ENCODE results near the gene MCF2L2. TPM values are rescaled to one million over a fixed set of nuclear protein-coding genes. Genes with fewer than 3 reads are reported as not detected.

The MCF2L2 gene
- total and polyA plus RNA-seq, 9 of the 15 experiments (the other 6 are each of a cell fraction or from before 2014, with no cell fraction given) = 0.56 to 4.2 (median 3.0) TPM

DNA sequence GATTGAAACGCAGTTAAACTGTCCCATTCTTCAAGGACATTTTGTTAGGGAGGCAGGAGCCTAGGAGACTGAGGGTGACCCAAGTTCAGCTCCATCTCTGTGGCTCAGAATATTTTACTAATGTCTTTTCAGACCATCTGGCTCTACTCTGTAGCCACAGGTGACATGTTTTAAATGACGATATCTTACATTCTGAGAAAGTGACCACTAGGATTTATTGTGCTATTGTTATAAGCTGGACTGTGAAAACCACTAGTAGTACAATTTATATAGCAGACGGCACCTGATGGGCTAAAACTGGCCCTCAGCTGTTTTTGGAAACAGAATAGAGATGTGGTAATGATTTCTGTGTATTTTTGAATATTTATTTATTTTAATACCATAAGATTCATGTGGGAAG is 55.5 kb downstream of the MCF2L2 start:
- no peak for DNase-seq (ENCODE audit: extremely low read depth in 1 of 4, low spot score in 3 of 4)
- no peaks in the 10 kb centered on the region for H3K79me2 ChIP-seq (ENCODE audit: control insufficient read depth, insufficient read depth, low read length)
- WGBS (ENCODE audit: insufficient coverage, low coverage, missing lambda C conversion rate) = 74% methylated on average over 3 of the region's 3 CpGs
- no peak overlapping the region for H3K27ac ChIP-seq (ENCODE audit: extremely low read depth, low read depth, low read length)
- H2AFZ ChIP-seq (ENCODE audit: low read depth, low read length) = no peak overlapping the region
- no peak overlapping the region for H3K4me3 ChIP-seq
- H3K4me2 ChIP-seq (ENCODE audit: insufficient read depth, low read length) = no peak overlapping the region
- H3K9me1 ChIP-seq (ENCODE audit: control insufficient read depth, insufficient read depth, low read length) = no peaks in the 10 kb centered on the region
- no peaks in the 10 kb centered on the region for H3K9me3 ChIP-seq (replicated peaks; ENCODE audit: control insufficient read depth, insufficient read depth, low read depth, low read length)
- BruUV-seq (replicated peaks) = no TSS peak
- no peak overlapping the region for H3K9ac ChIP-seq (ENCODE audit: insufficient read depth in 1 of 2, low read depth in 2 of 2, low read length in 2 of 2)
- no peak for ATAC-seq
- H4K20me1 ChIP-seq (replicated peaks; ENCODE audit: control insufficient read depth, insufficient read depth, low read length) = no peaks in the 10 kb centered on the region
- POLR2A ChIA-PET = no interaction called here
- no peaks in the 10 kb centered on the region for H3K27me3 ChIP-seq (ENCODE audit: control insufficient read depth in 2 of 2, insufficient read depth in 2 of 2, low read length in 2 of 2)
- no peak for FAIRE-seq
- in situ Hi-C loops (cut with MboI) = no loop called here
- no peaks in the 10 kb centered on the region; the same call in 2 of the 3 replicates for H3K36me3 ChIP-seq (ENCODE audit: control insufficient read depth, insufficient read depth, low read length)
- intact Hi-C loops (cut with micrococcal nuclease) = no loop called here
- peaks cover 4 to 32% of the 10 kb centered on the region in 2 experiments; a peak in 4 of 5 replicates for H3K4me1 ChIP-seq (replicated peaks in 1 of 2; ENCODE audit: control insufficient read depth in 2 of 2, insufficient read depth in 2 of 2, low read length in 2 of 2)
- CTCF ChIA-PET (ENCODE audit: low intra/inter-chr PET ratio) = no interaction called here
- TF ChIP-seq, protein P1, sequence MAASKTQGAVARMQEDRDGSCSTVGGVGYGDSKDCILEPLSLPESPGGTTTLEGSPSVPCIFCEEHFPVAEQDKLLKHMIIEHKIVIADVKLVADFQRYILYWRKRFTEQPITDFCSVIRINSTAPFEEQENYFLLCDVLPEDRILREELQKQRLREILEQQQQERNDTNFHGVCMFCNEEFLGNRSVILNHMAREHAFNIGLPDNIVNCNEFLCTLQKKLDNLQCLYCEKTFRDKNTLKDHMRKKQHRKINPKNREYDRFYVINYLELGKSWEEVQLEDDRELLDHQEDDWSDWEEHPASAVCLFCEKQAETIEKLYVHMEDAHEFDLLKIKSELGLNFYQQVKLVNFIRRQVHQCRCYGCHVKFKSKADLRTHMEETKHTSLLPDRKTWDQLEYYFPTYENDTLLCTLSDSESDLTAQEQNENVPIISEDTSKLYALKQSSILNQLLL (CRISPR knock-in tag; IDR thresholded peaks at IDR 0.05; ENCODE audit: borderline replicate concordance) = no peak
- TF ChIP-seq SP1 (CRISPR knock-in tag; IDR thresholded peaks at IDR 0.05) = no peak
- TF ChIP-seq, protein P2, sequence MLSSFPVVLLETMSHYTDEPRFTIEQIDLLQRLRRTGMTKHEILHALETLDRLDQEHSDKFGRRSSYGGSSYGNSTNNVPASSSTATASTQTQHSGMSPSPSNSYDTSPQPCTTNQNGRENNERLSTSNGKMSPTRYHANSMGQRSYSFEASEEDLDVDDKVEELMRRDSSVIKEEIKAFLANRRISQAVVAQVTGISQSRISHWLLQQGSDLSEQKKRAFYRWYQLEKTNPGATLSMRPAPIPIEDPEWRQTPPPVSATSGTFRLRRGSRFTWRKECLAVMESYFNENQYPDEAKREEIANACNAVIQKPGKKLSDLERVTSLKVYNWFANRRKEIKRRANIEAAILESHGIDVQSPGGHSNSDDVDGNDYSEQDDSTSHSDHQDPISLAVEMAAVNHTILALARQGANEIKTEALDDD (IDR thresholded peaks at IDR 0.05) = no peak
- no peak for TF ChIP-seq FOXM1 (IDR thresholded peaks at IDR 0.05; ENCODE audit: low read depth)
- no peak for TF ChIP-seq FOXM1 (CRISPR knock-in tag; IDR thresholded peaks at IDR 0.05; ENCODE audit: low read depth)
- TF ChIP-seq ZNF253 (CRISPR knock-in tag; conservative IDR thresholded peaks at IDR 0.05) = no peak
- TF ChIP-seq ZNF766 (CRISPR knock-in tag; conservative IDR thresholded peaks at IDR 0.05) = no peak
- TF ChIP-seq U2AF1 (optimal IDR thresholded peaks at IDR 0.05; ENCODE audit: low read depth, low read length) = no peak
- TF ChIP-seq ELF1 (tag; IDR thresholded peaks at IDR 0.05) = no peak
- TF ChIP-seq ZNF778 (CRISPR knock-in tag; IDR thresholded peaks at IDR 0.05) = no peak
- no peak for TF ChIP-seq PATZ1 (CRISPR knock-in tag; IDR thresholded peaks at IDR 0.05; ENCODE audit: borderline replicate concordance)
- no peak for TF ChIP-seq ZFX (CRISPR knock-in tag; IDR thresholded peaks at IDR 0.05)
- TF ChIP-seq RBM25 (IDR thresholded peaks at IDR 0.05; ENCODE audit: low read depth, low read length, severe bottlenecking) = no peak
- no peak for TF ChIP-seq RFX1 (IDR thresholded peaks at IDR 0.05)
- TF ChIP-seq GTF2E2 (tag; IDR thresholded peaks at IDR 0.05) = no peak
